ENCODE results near the gene CASTOR2. TPM values are rescaled to one million over a fixed set of nuclear protein-coding genes. Genes with fewer than 3 reads are reported as not detected.
A peak's percentile ranks its signal among the peaks of the same experiment; 100 is the strongest.
"Not testable (repeated sequence)": the region's sequence is repeated elsewhere in the genome, so short reads cannot be mapped to it uniquely, and the experiment has no call there.

Gene CASTOR2
- total RNA-seq, 1 donor from 2014 or later: 31.3 TPM

- intact Hi-C loops (cut with DNase I): loop anchor here (2.0 kb wide), 1 partner anchor 14 kb away; no protein-coding TSS in a partner anchor
- DNase-seq (ENCODE audit: missing footprints): no peak
- no peak for ATAC-seq
Measured at GRCh38 chr7:75042831-75043703, 78.6 kb downstream of the CASTOR2 start.

- DNase-seq (ENCODE audit: missing footprints) (no peak), ATAC-seq (no peak)
- intact Hi-C loops (cut with DNase I): no loop called here
Measured at GRCh38 chr7:75045881-75046280, 81.4 kb downstream of the CASTOR2 start.

- no peak for DNase-seq (ENCODE audit: missing footprints)
- ATAC-seq: no peak
- intact Hi-C loops (cut with DNase I): no loop called here
Measured at GRCh38 chr7:75048435-75049379, 84.2 kb downstream of the CASTOR2 start.

GRCh38 chr7:75049817-75050216, 85.3 kb downstream of the CASTOR2 start:
- ATAC-seq (no peak), DNase-seq (ENCODE audit: missing footprints) (no peak)
- intact Hi-C loops (cut with DNase I): no loop called here

GRCh38 chr7:75050501-75050900, 86.0 kb downstream of the CASTOR2 start:
- ATAC-seq: no peak
- intact Hi-C loops (cut with DNase I): no loop called here
- DNase-seq (ENCODE audit: missing footprints): no peak

GRCh38 chr7:75054744-75055143, 90.2 kb downstream of the CASTOR2 start:
- intact Hi-C loops (cut with DNase I): no loop called here
- DNase-seq (ENCODE audit: missing footprints): no peak
- peak; percentile 74 for ATAC-seq

GRCh38 chr7:75055155-75055554, 90.7 kb downstream of the CASTOR2 start:
- intact Hi-C loops (cut with DNase I): no loop called here
- no peak for ATAC-seq

GRCh38 chr7:75055830-75056772, 91.6 kb downstream of the CASTOR2 start:
- intact Hi-C loops (cut with DNase I): loop anchor here (2.0 kb wide), 1 partner anchor 13 kb away; no protein-coding TSS in a partner anchor
- ATAC-seq: peak; percentile 77
- no peak for DNase-seq (ENCODE audit: missing footprints)

More at GRCh38 chr7:75055155-75055554, 90.7 kb downstream of the CASTOR2 start:
- DNase-seq (ENCODE audit: missing footprints): no peak

- DNase-seq (ENCODE audit: missing footprints) (no peak), ATAC-seq (no peak)
Measured at GRCh38 chr7:75058406-75058805, 93.9 kb downstream of the CASTOR2 start.

GRCh38 chr7:75064291-75064690, 99.8 kb downstream of the CASTOR2 start:
- intact Hi-C loops (cut with DNase I): no loop called here
- no peak for ATAC-seq
- no peak for DNase-seq (ENCODE audit: missing footprints)

More at GRCh38 chr7:75058406-75058805, 93.9 kb downstream of the CASTOR2 start:
- intact Hi-C loops (cut with DNase I): no loop called here

GRCh38 chr7:75064801-75065200, 100.3 kb downstream of the CASTOR2 start:
- intact Hi-C loops (cut with DNase I): no loop called here
- DNase-seq (ENCODE audit: missing footprints): no peak
- ATAC-seq: no peak

GRCh38 chr7:75066521-75066920, 102.0 kb downstream of the CASTOR2 start:
- ATAC-seq (no peak), DNase-seq (ENCODE audit: missing footprints) (no peak)
- intact Hi-C loops (cut with DNase I): no loop called here

- intact Hi-C loops (cut with DNase I): no loop called here
- DNase-seq (ENCODE audit: missing footprints): no peak
- peak; percentile 1 for ATAC-seq
Measured at GRCh38 chr7:75072981-75073283, 108.4 kb downstream of the CASTOR2 start.

- ATAC-seq; DNase-seq (ENCODE audit: missing footprints); intact Hi-C loops (cut with DNase I): not testable (repeated sequence)
Measured at GRCh38 chr7:75074262-75074641, 109.7 kb downstream of the CASTOR2 start.

Other genes with a start within 250 kb of the CASTOR2 start
- gene NCF1, start 190.7 kb upstream of the CASTOR2 start, total RNA-seq: 4.2 TPM
- gene GTF2IRD2, start 113.1 kb upstream of the CASTOR2 start, total RNA-seq: 13.7 TPM
- 49.2 TPM for gene RCC1L, start 109.1 kb downstream of the CASTOR2 start, total RNA-seq
- gene GTF2IRD2B, start 127.9 kb downstream of the CASTOR2 start, total RNA-seq: 29.3 TPM

All from Right ventricle myocardium inferior (tissue), 1 donor.